ENCODE results near the gene ASB6.
A peak's percentile ranks its signal among the peaks of the same experiment; 100 is the strongest.

The ASB6 gene

GRCh38 chr9:129685933-129686259, 43.9 kb upstream of the ASB6 start:
- H3K4me3 ChIP-seq (ENCODE audit: severe bottlenecking), result no peak overlapping the region

GRCh38 chr9:129685220-129685932, 43.4 kb upstream of the ASB6 start:
- no peaks in the 10 kb centered on the region for H3K27me3 ChIP-seq (ENCODE audit: insufficient read depth, poor library complexity, severe bottlenecking)
- no peak overlapping the region for H3K4me3 ChIP-seq (ENCODE audit: severe bottlenecking)
- H3K9me3 ChIP-seq (ENCODE audit: severe bottlenecking), result no peaks in the 10 kb centered on the region
- DNase-seq (ENCODE audit: low spot score) (no peak), ATAC-seq (ENCODE audit: low read depth) (peak; percentile 91)
- no peaks in the 10 kb centered on the region for H3K4me1 ChIP-seq (ENCODE audit: insufficient read depth, poor library complexity, severe bottlenecking)
- no peak overlapping the region for H3K27ac ChIP-seq (ENCODE audit: poor library complexity, severe bottlenecking)
- no peak for TF ChIP-seq CTCF (IDR thresholded peaks at IDR 0.05; ENCODE audit: poor library complexity, severe bottlenecking)
- H3K36me3 ChIP-seq (ENCODE audit: low read depth), result no peaks in the 10 kb centered on the region

More at GRCh38 chr9:129685933-129686259, 43.9 kb upstream of the ASB6 start:
- H3K27me3 ChIP-seq (ENCODE audit: insufficient read depth, poor library complexity, severe bottlenecking), result no peaks in the 10 kb centered on the region
- ATAC-seq (ENCODE audit: low read depth) (no peak; the same call in 2 of the 3 replicates), DNase-seq (ENCODE audit: low spot score) (no peak)
- TF ChIP-seq CTCF (IDR thresholded peaks at IDR 0.05; ENCODE audit: poor library complexity, severe bottlenecking), result no peak
- no peak overlapping the region for H3K27ac ChIP-seq (ENCODE audit: poor library complexity, severe bottlenecking)
- H3K4me1 ChIP-seq (ENCODE audit: insufficient read depth, poor library complexity, severe bottlenecking), result no peaks in the 10 kb centered on the region
- H3K36me3 ChIP-seq (ENCODE audit: low read depth), result no peaks in the 10 kb centered on the region
- no peaks in the 10 kb centered on the region for H3K9me3 ChIP-seq (ENCODE audit: severe bottlenecking)

GRCh38 chr9:129682381-129682780, 40.4 kb upstream of the ASB6 start:
- Histone ChIP-seq H3K4me3 (ENCODE audit: severe bottlenecking) (no peak overlapping the region), H3K36me3 (ENCODE audit: low read depth) (no peaks in the 10 kb centered on the region), H3K9me3 (ENCODE audit: severe bottlenecking) (no peaks in the 10 kb centered on the region), H3K27ac (ENCODE audit: poor library complexity, severe bottlenecking) (no peak overlapping the region), H3K27me3 (ENCODE audit: insufficient read depth, poor library complexity, severe bottlenecking) (peaks cover 6% of the 10 kb centered on the region), H3K4me1 (ENCODE audit: insufficient read depth, poor library complexity, severe bottlenecking) (no peaks in the 10 kb centered on the region)
- ATAC-seq (ENCODE audit: low read depth) (no peak), DNase-seq (ENCODE audit: low spot score) (no peak)
- no peak for TF ChIP-seq CTCF (IDR thresholded peaks at IDR 0.05; ENCODE audit: poor library complexity, severe bottlenecking)

GRCh38 chr9:129681924-129682323, 40.0 kb upstream of the ASB6 start:
- H3K27me3 ChIP-seq (ENCODE audit: insufficient read depth, poor library complexity, severe bottlenecking), result peaks cover 7% of the 10 kb centered on the region
- no peak for TF ChIP-seq CTCF (IDR thresholded peaks at IDR 0.05; ENCODE audit: poor library complexity, severe bottlenecking)

GRCh38 chr9:129679537-129679936, 37.6 kb upstream of the ASB6 start:
- Histone ChIP-seq H3K27ac (ENCODE audit: poor library complexity, severe bottlenecking) (no peak overlapping the region), H3K9me3 (ENCODE audit: severe bottlenecking) (no peaks in the 10 kb centered on the region), H3K4me1 (ENCODE audit: insufficient read depth, poor library complexity, severe bottlenecking) (no peaks in the 10 kb centered on the region), H3K27me3 (ENCODE audit: insufficient read depth, poor library complexity, severe bottlenecking) (peaks cover 31% of the 10 kb centered on the region), H3K4me3 (ENCODE audit: severe bottlenecking) (no peak overlapping the region), H3K36me3 (ENCODE audit: low read depth) (no peaks in the 10 kb centered on the region)
- TF ChIP-seq CTCF (IDR thresholded peaks at IDR 0.05; ENCODE audit: poor library complexity, severe bottlenecking), result no peak
- no peak for DNase-seq (ENCODE audit: low spot score)
- no peak for ATAC-seq (ENCODE audit: low read depth)

More at GRCh38 chr9:129681924-129682323, 40.0 kb upstream of the ASB6 start:
- Histone ChIP-seq H3K27ac (ENCODE audit: poor library complexity, severe bottlenecking) (no peak overlapping the region), H3K4me1 (ENCODE audit: insufficient read depth, poor library complexity, severe bottlenecking) (no peaks in the 10 kb centered on the region), H3K9me3 (ENCODE audit: severe bottlenecking) (no peaks in the 10 kb centered on the region), H3K36me3 (ENCODE audit: low read depth) (no peaks in the 10 kb centered on the region), H3K4me3 (ENCODE audit: severe bottlenecking) (no peak overlapping the region)
- DNase-seq (ENCODE audit: low spot score), result no peak
- no peak for ATAC-seq (ENCODE audit: low read depth)
